Ovary (tissue), 9 donors: Measurements from ENCODE around the gene NAT8L. TPM values are rescaled to one million over a fixed set of nuclear protein-coding genes. Genes with fewer than 3 reads are reported as not detected.

Experiments
- DNase-seq, 5 donors: peaks; one replicate each; pipeline ENCODE4 v3.0.0-alpha.2; 2019 to 2020
- H3K27ac ChIP-seq, 2 donors: fragments of 200-600 bp; one replicate each; pipeline versions ENCODE4 v1.5.1 to v1.8.0; 2019 to 2022
- H3K27me3 ChIP-seq: fragments of 200-600 bp; one replicate; pipeline ENCODE4 v1.8.0; 2022
- H3K36me3 ChIP-seq: fragments of 200-600 bp; sonication (generic); one replicate; pipeline ENCODE4 v1.5.1; 2019
- H3K4me1 ChIP-seq: one replicate; pipeline ENCODE4 v1.8.1; 2013; ENCODE audit warnings: mild to moderate bottlenecking, moderate library complexity; ENCODE audit not compliant: insufficient read depth
- H3K4me3 ChIP-seq: fragments of 200-600 bp; sonication (generic); one replicate; pipeline ENCODE4 v1.5.1; 2017
- H3K9me3 ChIP-seq, 2 donors: fragments of 200-600 bp in 1 of 2; sonication (generic) in 1 of 2; one replicate each; pipeline versions ENCODE4 v1.5.1 to v1.8.1; 2013 to 2019; ENCODE audit warnings: mild to moderate bottlenecking in 1 of 2, moderate library complexity in 1 of 2
- CTCF ChIP-seq, 3 donors: fragments of 450-650 bp in 2 of 3; fragments of 200-600 bp in 1 of 3; IDR thresholded peaks; one replicate each; pipeline versions ENCODE4 v1.5.1 to v1.8.0; 2016 to 2022; ENCODE audit warnings: antibody characterized with exemption in 3 of 3, mild to moderate bottlenecking in 1 of 3
- EP300 ChIP-seq: sonication (generic); formaldehyde crosslinking; IDR thresholded peaks from one replicate; pipeline ENCODE4 v1.6.1; 2017; ENCODE audit warnings: antibody characterized with exemption
- POLR2A ChIP-seq: fragments of 450-650 bp; IDR thresholded peaks from one replicate; pipeline ENCODE4 v1.6.1; 2017; ENCODE audit warnings: antibody characterized with exemption, mild to moderate bottlenecking, moderate library complexity
- WGBS, 3 donors: extraction: QIAGEN DNeasy Blood & Tissue Kit in 1 of 3; methylation state at CpG; one replicate each; pipeline versions ENCODE4 v1.1.5 to v1.1.7; 2013 to 2017; 5-methylcytosine and 5-hydroxymethylcytosine counted together
- intact Hi-C, 4 donors: fragments of 100-400 bp; cut with DNase I; formaldehyde crosslinking; loops; one replicate each; pipeline versions ENCODE4 v1.11.0 to v1.15.1; 2022 to 2023
- polyA plus RNA-seq, 2 donors: library from polyadenylated mRNA; stranded (reverse); fragments of 200-250 nt in 1 of 2; fragments of 350-450 nt in 1 of 2; fragmentation: Illumina TruSeq in 1 of 2; extraction: RNeasy Lipid Tissue Mini Kit (QIAGEN cat#74804) in 1 of 2; gene quantifications; one replicate each; pipeline ENCODE4 v1.2.3, GENCODE V29; 2013 to 2014
- total RNA-seq, 7 donors: library from RNA; depleted of rRNA in 2 of 7; stranded (reverse); fragments of >200 nt in 2 of 7; fragmentation: NEBNext Ultra II Directional in 3 of 7; extraction: Animal tissue kit (Norgen Biotek cat#: 25700) in 3 of 7; gene quantifications; one replicate each; pipeline versions ENCODE4 v1.1.0 to v1.2.4, GENCODE V29; 2016 to 2023
- donor health status: DM: no; HTN: no; CAD: no; lungs with moderate emphysema.
- donor health status: DM: no; HTN: no; CAD: no.
- donor health status: Bipolar disorder and iron deficiency.
- donor health status: DM: yes; HTN: yes; CAD: no.
- donor health status: DM: no; HTN: no; CAD: no.
- donor health status: DM: yes; HTN: yes; CAD: no.

NAT8L gene
- total and polyA plus RNA-seq, 9 donors = 0.24 to 4.1 (median 1.3) TPM

DNA sequence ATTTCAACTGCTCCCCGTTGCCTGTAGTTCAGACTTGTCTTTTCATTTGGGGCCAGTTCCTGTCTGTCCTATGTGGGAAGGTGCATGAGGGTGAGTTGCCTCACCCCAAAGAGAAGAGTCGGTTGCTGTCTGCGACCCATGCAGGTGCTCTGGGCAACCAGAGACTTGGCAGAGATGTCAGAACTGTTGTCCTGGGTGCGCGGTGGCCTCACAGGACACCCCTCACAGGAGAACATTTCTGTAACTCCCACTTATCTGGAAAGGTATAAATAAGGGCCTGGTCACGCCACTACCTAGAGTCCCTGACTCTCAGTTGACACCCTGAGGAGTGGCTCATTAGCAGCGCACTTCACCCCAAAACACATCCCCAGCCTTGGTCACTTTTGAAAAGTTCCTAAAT is 9.7 kb upstream of the NAT8L start:
- TF ChIP-seq EP300 (no peak), POLR2A (no peak), CTCF (IDR thresholded peaks at IDR 0.05) (no peak)
- Histone ChIP-seq H3K36me3 (no peaks in the 10 kb centered on the region), H3K4me1 (no peaks in the 10 kb centered on the region), H3K27me3 (no peaks in the 10 kb centered on the region), H3K27ac (no peak overlapping the region), H3K4me3 (no peak overlapping the region), H3K9me3 (no peaks in the 10 kb centered on the region)
- DNase-seq = no peak
- intact Hi-C loops = no loop called here
- WGBS, 3 donors = 87 to 91% (median 88%) methylated on average over 7 of the region's 7 CpGs

GRCh38 chr4:2049811-2050210 is 9.3 kb upstream of the NAT8L start:
- no peak for DNase-seq
- no peak overlapping the region for H3K4me3 ChIP-seq
- no peaks in the 10 kb centered on the region for H3K9me3 ChIP-seq
- intact Hi-C loops = no loop called here
- WGBS, 3 donors = 75 to 77% (median 76%) methylated on average over 7 of the region's 7 CpGs
- no peaks in the 10 kb centered on the region for H3K36me3 ChIP-seq
- no peak overlapping the region for H3K27ac ChIP-seq
- H3K27me3 ChIP-seq = no peaks in the 10 kb centered on the region
- no peaks in the 10 kb centered on the region for H3K4me1 ChIP-seq
- no peak for TF ChIP-seq CTCF (IDR thresholded peaks at IDR 0.05)
- no peak for TF ChIP-seq EP300
- no peak for TF ChIP-seq POLR2A

GRCh38 chr4:2051086-2051485 is 8.0 kb upstream of the NAT8L start:
- no peak overlapping the region for H3K4me3 ChIP-seq
- no peak for TF ChIP-seq EP300
- no peak for TF ChIP-seq POLR2A
- no peak for TF ChIP-seq CTCF (IDR thresholded peaks at IDR 0.05)
- H3K36me3 ChIP-seq = no peaks in the 10 kb centered on the region
- no peaks in the 10 kb centered on the region for H3K9me3 ChIP-seq
- 82 to 88% (median 84%) methylated on average over 10 of the region's 10 CpGs for WGBS, 3 donors
- no peaks in the 10 kb centered on the region for H3K27me3 ChIP-seq
- intact Hi-C loops = no loop called here
- no peaks in the 10 kb centered on the region for H3K4me1 ChIP-seq
- DNase-seq = no peak
- no peak overlapping the region for H3K27ac ChIP-seq

DNA sequence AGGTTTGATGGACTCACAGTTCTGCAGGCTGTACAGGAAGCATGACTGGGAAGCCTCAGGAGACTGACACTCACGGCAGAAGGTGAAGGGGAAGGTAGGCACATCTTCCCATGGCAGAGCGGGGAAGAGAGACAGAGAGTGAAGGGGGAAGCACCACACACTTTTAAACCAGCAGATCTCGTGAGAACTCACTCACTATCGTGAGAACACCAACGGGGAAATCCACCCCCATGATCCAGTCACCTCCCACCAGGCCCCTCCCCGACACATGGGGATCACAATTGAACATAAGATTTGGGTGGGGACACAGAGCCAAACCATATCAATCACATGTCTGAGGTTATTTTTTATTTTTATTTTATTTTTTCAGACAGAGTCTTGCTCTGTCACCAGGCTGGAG is 4.9 kb upstream of the NAT8L start:
- Histone ChIP-seq H3K27ac (no peak overlapping the region), H3K27me3 (no peaks in the 10 kb centered on the region), H3K4me1 (peaks cover 2% of the 10 kb centered on the region), H3K9me3 (no peaks in the 10 kb centered on the region), H3K4me3 (no peak overlapping the region), H3K36me3 (no peaks in the 10 kb centered on the region)
- intact Hi-C loops = no loop called here
- no peak for TF ChIP-seq CTCF (IDR thresholded peaks at IDR 0.05)
- TF ChIP-seq POLR2A = no peak
- TF ChIP-seq EP300 = no peak
- no peak for DNase-seq
- WGBS, 3 donors = 68 to 75% (median 70%) methylated on average over 6 of the region's 6 CpGs
